Astrocyte (in vitro differentiated cells and primary cell): ENCODE data around the gene IL21R.

ENCODE experiments used
- EZH2 ChIP-seq: IDR thresholded peaks from 2 replicates; pipeline ENCODE4 v1.6.1; 2012; ENCODE audit warnings: mild to moderate bottlenecking, low read length, inconsistent platforms; ENCODE audit not compliant: insufficient read depth
- TF ChIP-seq, protein P1 (sequence below): IDR thresholded peaks from 2 replicates; pipeline ENCODE4 v1.5.1; 2011; ENCODE audit warnings: low read depth, mild to moderate bottlenecking, inconsistent platforms, low read length, moderate library complexity; ENCODE audit not compliant: insufficient read depth

DNA sequence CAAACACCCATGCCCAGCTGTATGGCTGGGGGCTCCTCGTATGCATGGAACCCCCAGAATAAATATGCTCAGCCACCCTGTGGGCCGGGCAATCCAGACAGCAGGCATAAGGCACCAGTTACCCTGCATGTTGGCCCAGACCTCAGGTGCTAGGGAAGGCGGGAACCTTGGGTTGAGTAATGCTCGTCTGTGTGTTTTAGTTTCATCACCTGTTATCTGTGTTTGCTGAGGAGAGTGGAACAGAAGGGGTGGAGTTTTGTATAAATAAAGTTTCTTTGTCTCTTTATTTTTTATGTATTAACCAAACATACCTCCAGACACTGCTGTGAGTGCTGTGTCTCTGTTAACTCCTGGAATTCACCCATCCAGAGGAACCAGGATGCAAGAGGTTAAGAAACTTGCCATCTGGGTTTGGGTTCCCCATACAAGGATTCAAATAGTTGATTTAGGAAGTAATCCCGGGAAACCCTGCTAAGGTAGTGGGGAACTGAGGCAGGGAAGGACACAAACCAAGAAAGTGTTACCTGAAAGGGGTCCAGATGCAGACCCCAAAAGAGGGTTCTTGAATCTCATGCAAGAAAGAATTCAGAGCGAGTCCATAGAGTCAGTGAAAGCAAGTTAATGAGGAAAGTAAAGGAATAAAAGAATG, 37.4 kb upstream of the IL21R start:
- no peak for TF ChIP-seq EZH2
- TF ChIP-seq, protein P1, sequence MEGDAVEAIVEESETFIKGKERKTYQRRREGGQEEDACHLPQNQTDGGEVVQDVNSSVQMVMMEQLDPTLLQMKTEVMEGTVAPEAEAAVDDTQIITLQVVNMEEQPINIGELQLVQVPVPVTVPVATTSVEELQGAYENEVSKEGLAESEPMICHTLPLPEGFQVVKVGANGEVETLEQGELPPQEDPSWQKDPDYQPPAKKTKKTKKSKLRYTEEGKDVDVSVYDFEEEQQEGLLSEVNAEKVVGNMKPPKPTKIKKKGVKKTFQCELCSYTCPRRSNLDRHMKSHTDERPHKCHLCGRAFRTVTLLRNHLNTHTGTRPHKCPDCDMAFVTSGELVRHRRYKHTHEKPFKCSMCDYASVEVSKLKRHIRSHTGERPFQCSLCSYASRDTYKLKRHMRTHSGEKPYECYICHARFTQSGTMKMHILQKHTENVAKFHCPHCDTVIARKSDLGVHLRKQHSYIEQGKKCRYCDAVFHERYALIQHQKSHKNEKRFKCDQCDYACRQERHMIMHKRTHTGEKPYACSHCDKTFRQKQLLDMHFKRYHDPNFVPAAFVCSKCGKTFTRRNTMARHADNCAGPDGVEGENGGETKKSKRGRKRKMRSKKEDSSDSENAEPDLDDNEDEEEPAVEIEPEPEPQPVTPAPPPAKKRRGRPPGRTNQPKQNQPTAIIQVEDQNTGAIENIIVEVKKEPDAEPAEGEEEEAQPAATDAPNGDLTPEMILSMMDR, result no peak
